MM.1S (cell line): Measurements from ENCODE around the gene STARD6.

Experiments
- DNase-seq: peaks from one replicate; pipeline ENCODE4 v3.0.0-alpha.2; 2015
- H2AFZ ChIP-seq: fragments of 300-600 bp; sonication (generic); 2 replicates; pipeline ENCODE4 v1.6.0; 2016; ENCODE audit warnings: antibody characterized with exemption, low read length
- H3F3A ChIP-seq: fragments of 300-600 bp; sonication (generic); 2 replicates; pipeline ENCODE4 v1.6.1; 2016; ENCODE audit warnings: mild to moderate bottlenecking, antibody characterized with exemption, low read length, moderate library complexity, mixed read lengths; ENCODE audit not compliant: insufficient read depth
- H3K27ac ChIP-seq: fragments of 300-600 bp; sonication (generic); 2 replicates; pipeline ENCODE4 v1.5.1; 2016; ENCODE audit warnings: mild to moderate bottlenecking, low read length
- H3K27me3 ChIP-seq: fragments of 300-600 bp; sonication (generic); replicated peaks from 2 replicates; pipeline ENCODE4 v1.6.0; 2016; ENCODE audit warnings: low read length; ENCODE audit not compliant: insufficient read depth
- H3K36me3 ChIP-seq: fragments of 300-600 bp; sonication (generic); replicated peaks from 2 replicates; pipeline ENCODE4 v1.6.1; 2016; ENCODE audit warnings: mild to moderate bottlenecking, low read length, mixed read lengths; ENCODE audit not compliant: insufficient read depth
- H3K4me1 ChIP-seq: fragments of 300-600 bp; sonication (generic); 2 replicates; pipeline ENCODE4 v1.6.1; 2016; ENCODE audit warnings: low read length, mixed read lengths
- H3K4me2 ChIP-seq: fragments of 300-600 bp; sonication (generic); 2 replicates; pipeline ENCODE4 v1.6.0; 2016; ENCODE audit warnings: low read depth, low read length
- H3K4me3 ChIP-seq: fragments of 300-600 bp; sonication (generic); 2 replicates; pipeline ENCODE4 v1.5.1; 2016; ENCODE audit warnings: low read length, mixed read lengths
- H3K79me2 ChIP-seq: fragments of 300-600 bp; sonication (generic); 2 replicates; pipeline ENCODE4 v1.6.1; 2016; ENCODE audit warnings: mixed run types, low read length, mixed read lengths
- H3K9ac ChIP-seq: fragments of 300-600 bp; sonication (generic); 2 replicates; pipeline ENCODE4 v1.6.1; 2016; ENCODE audit warnings: low read length, mixed read lengths
- H3K9me2 ChIP-seq: fragments of 300-600 bp; sonication (generic); replicated peaks from 2 replicates; pipeline ENCODE4 v1.6.1; 2016; ENCODE audit warnings: mild to moderate bottlenecking, low read length, mixed read lengths; ENCODE audit not compliant: insufficient read depth
- H3K9me3 ChIP-seq: fragments of 300-600 bp; sonication (generic); replicated peaks from 2 replicates; pipeline ENCODE4 v1.6.1; 2016; ENCODE audit warnings: mild to moderate bottlenecking, low read length, mixed read lengths; ENCODE audit not compliant: insufficient read depth
- H4K20me1 ChIP-seq: fragments of 300-600 bp; sonication (generic); 2 replicates; pipeline ENCODE4 v1.6.1; 2016; ENCODE audit warnings: mild to moderate bottlenecking, low read length, moderate library complexity, mixed read lengths; ENCODE audit not compliant: insufficient read depth
- EZH2 ChIP-seq: fragments of 300-600 bp; sonication (generic); optimal IDR thresholded peaks from 2 replicates; pipeline ENCODE3; 2017; ENCODE audit warnings: low read depth, mild to moderate bottlenecking, antibody characterized with exemption, low read length, mixed read lengths
- EZH2phosphoT487 ChIP-seq: fragments of 300-600 bp; sonication (generic); IDR thresholded peaks from 2 replicates; pipeline ENCODE4 v1.6.1; 2018; ENCODE audit warnings: antibody characterized with exemption, low read length
- TF ChIP-seq, protein P1 (sequence below): fragments of 300-600 bp; sonication (generic); IDR thresholded peaks from 2 replicates; pipeline ENCODE4 v1.5.1; 2016; ENCODE audit warnings: antibody characterized with exemption, low read length, mixed read lengths

The STARD6 gene

DNA sequence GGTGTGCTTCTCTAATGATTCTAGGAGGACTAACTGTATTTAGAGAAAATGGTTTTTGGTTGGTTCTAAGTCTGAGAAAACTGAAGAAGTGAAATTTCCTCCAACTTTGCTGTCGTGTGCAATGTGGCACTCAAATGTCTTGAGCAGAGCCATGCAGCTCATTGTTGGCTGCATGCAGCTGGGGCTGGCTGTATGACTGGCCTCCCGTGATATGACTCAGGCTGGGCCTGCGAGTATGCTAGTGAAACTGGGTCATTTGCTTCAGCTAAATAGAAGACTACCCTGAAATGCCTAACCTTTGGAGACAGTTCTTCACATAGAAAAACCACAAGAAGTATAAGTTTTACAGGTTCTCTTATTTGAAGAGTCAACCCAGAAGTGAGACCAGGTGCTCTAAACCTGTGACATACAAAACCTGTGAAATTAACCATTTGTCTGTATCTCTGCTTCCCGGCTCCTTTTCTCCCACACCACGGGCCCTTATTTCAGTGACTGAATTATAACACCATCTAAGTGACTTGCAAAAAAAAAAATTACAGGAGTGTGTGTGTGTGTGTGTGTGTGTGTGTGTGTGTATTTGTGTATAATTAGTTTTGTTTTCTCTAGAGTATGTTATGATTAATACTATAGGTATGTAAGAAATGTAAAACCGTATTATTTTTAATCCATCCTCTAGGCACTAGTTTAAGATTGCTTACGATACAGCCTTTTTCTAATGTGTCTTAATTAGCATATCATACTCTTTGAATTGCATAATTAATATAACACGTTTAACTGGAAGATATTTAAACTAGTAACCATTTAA lies 72.5 kb downstream of the STARD6 start:
- Histone ChIP-seq H3K9me3 (no peaks in the 10 kb centered on the region), H3K36me3 (peaks cover 8% of the 10 kb centered on the region; the same call in 1 of the 2 replicates), H3K4me2 (peak overlapping the region; percentile 19; the same call in 1 of the 2 replicates), H4K20me1 (no peaks in the 10 kb centered on the region), H3K79me2 (no peaks in the 10 kb centered on the region), H3K27me3 (no peaks in the 10 kb centered on the region), H3K4me3 (no peak overlapping the region), H3K27ac (peak overlapping the region; percentile 54; the same call in 1 of the 2 replicates), H3K4me1 (peaks cover 20% of the 10 kb centered on the region), H3K9ac (no peak overlapping the region), H3F3A (peaks cover 23% of the 10 kb centered on the region), H3K9me2 (no peaks in the 10 kb centered on the region), H2AFZ (no peak overlapping the region)
- DNase-seq: peak; percentile 93
- TF ChIP-seq EZH2: no peak
- TF ChIP-seq, protein P1, sequence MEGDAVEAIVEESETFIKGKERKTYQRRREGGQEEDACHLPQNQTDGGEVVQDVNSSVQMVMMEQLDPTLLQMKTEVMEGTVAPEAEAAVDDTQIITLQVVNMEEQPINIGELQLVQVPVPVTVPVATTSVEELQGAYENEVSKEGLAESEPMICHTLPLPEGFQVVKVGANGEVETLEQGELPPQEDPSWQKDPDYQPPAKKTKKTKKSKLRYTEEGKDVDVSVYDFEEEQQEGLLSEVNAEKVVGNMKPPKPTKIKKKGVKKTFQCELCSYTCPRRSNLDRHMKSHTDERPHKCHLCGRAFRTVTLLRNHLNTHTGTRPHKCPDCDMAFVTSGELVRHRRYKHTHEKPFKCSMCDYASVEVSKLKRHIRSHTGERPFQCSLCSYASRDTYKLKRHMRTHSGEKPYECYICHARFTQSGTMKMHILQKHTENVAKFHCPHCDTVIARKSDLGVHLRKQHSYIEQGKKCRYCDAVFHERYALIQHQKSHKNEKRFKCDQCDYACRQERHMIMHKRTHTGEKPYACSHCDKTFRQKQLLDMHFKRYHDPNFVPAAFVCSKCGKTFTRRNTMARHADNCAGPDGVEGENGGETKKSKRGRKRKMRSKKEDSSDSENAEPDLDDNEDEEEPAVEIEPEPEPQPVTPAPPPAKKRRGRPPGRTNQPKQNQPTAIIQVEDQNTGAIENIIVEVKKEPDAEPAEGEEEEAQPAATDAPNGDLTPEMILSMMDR: no peak
- TF ChIP-seq EZH2phosphoT487: no peak

GRCh38 chr18:54284535-54284934 lies 73.1 kb downstream of the STARD6 start:
- peaks cover 23% of the 10 kb centered on the region for H3F3A ChIP-seq
- no peaks in the 10 kb centered on the region for H3K27me3 ChIP-seq
- no peak for DNase-seq
- H3K9me2 ChIP-seq: no peaks in the 10 kb centered on the region
- H3K4me2 ChIP-seq: peak overlapping the region; percentile 19
- no peaks in the 10 kb centered on the region for H3K9me3 ChIP-seq
- peaks cover 8% of the 10 kb centered on the region; the same call in 1 of the 2 replicates for H3K36me3 ChIP-seq
- H3K4me3 ChIP-seq: no peak overlapping the region
- no peaks in the 10 kb centered on the region for H3K79me2 ChIP-seq
- peak overlapping the region; percentile 54; the same call in 1 of the 2 replicates for H3K27ac ChIP-seq
- H3K4me1 ChIP-seq: peaks cover 20% of the 10 kb centered on the region
- TF ChIP-seq EZH2phosphoT487 (no peak), EZH2 (no peak)
- TF ChIP-seq, protein P1: no peak
- H2AFZ ChIP-seq: no peak overlapping the region
- H4K20me1 ChIP-seq: no peaks in the 10 kb centered on the region
- no peak overlapping the region for H3K9ac ChIP-seq

- no peak overlapping the region for H2AFZ ChIP-seq
- no peaks in the 10 kb centered on the region for H3K27me3 ChIP-seq
- no peak overlapping the region for H3K4me3 ChIP-seq
- H3K4me1 ChIP-seq: peaks cover 12% of the 10 kb centered on the region
- TF ChIP-seq EZH2phosphoT487 (no peak), EZH2 (no peak)
- TF ChIP-seq, protein P1: no peak
- no peaks in the 10 kb centered on the region for H3K9me3 ChIP-seq
- DNase-seq: no peak
- peaks cover 14% of the 10 kb centered on the region for H3F3A ChIP-seq
- no peak overlapping the region for H3K4me2 ChIP-seq
- no peaks in the 10 kb centered on the region for H3K36me3 ChIP-seq
- H3K9me2 ChIP-seq: no peaks in the 10 kb centered on the region
- no peaks in the 10 kb centered on the region for H3K79me2 ChIP-seq
- H3K27ac ChIP-seq: no peak overlapping the region
- no peak overlapping the region for H3K9ac ChIP-seq
- no peaks in the 10 kb centered on the region for H4K20me1 ChIP-seq
Observed at GRCh38 chr18:54280220-54280569, 77.5 kb downstream of the STARD6 start.
